B cell (primary cell): ENCODE measurements around the gene ZBTB8OS. TPM values are rescaled to one million over a fixed set of nuclear protein-coding genes. Genes with fewer than 3 reads are reported as not detected.
A peak's percentile ranks its signal among the peaks of the same experiment; 100 is the strongest.

Experiments
- ATAC-seq: fragments of 200-7000 bp; cut with Tn5 transposase; one replicate; pipeline ENCODE4 v1.10.0; 2021; ENCODE audit warnings: low read depth, mild to moderate bottlenecking, moderate number of reproducible peaks, moderate library complexity
- CTCF ChIA-PET: fragments of 350-600 bp; sonication (Branson Sonifier 250); formaldehyde crosslinking; loops from one replicate; lab custom pipeline; 2021; ENCODE audit warnings: antibody characterized with exemption, inconsistent platforms; lab: Charles Lee
- POLR2A ChIA-PET: fragments of 350-600 bp; sonication (Branson Sonifier 250); formaldehyde crosslinking; loops from one replicate; lab custom pipeline; 2021; ENCODE audit warnings: antibody characterized with exemption; lab: Charles Lee
- DNase-seq: peaks from one replicate; pipeline ENCODE4 v3.0.0; 2013
- H2AFZ ChIP-seq: 2 replicates; pipeline ENCODE4 v1.6.1; 2012; ENCODE audit warnings: mild to moderate bottlenecking, low read depth, low read length; ENCODE audit not compliant: insufficient read depth, poor library complexity, severe bottlenecking
- H3K27ac ChIP-seq, 2 donors: 1 replicate in 1 of 2; 2 replicates in 1 of 2; pipeline ENCODE4 v1.5.1; 2012 to 2013; ENCODE audit warnings: low read length in 2 of 2, mild to moderate bottlenecking in 2 of 2, moderate library complexity in 1 of 2
- H3K27me3 ChIP-seq, 4 experiments: fragments of 200-600 bp in 1 of 4; sonication (generic) in 1 of 4; replicated peaks in 1 of 4; 1 replicate in 2 of 4; 2 replicates in 2 of 4; pipeline versions ENCODE4 v1.6.1 to v1.7.0; 2013 to 2016; ENCODE audit warnings: low read length in 3 of 4, mild to moderate bottlenecking in 2 of 4, mixed read lengths in 1 of 4, moderate library complexity in 1 of 4; ENCODE audit not compliant: insufficient read depth in 4 of 4, control insufficient read depth in 3 of 4; ENCODE audit errors: control extremely low read depth in 1 of 4
- H3K36me3 ChIP-seq, 2 experiments: replicated peaks in 1 of 2; 1 replicate in 1 of 2; 2 replicates in 1 of 2; pipeline versions ENCODE4 v1.6.1 to v1.7.1; 2013; ENCODE audit warnings: low read length in 1 of 2; ENCODE audit not compliant: insufficient read depth in 2 of 2, control insufficient read depth in 1 of 2; ENCODE audit errors: control extremely low read depth in 1 of 2, extremely low read depth in 1 of 2
- H3K4me1 ChIP-seq, 2 donors: fragments of 200-600 bp in 1 of 2; sonication (generic) in 1 of 2; 1 replicate in 1 of 2; 2 replicates in 1 of 2; pipeline versions ENCODE4 v1.5.1 to v1.6.1; 2013 to 2017; ENCODE audit warnings: low read length in 2 of 2; ENCODE audit not compliant: control insufficient read depth in 2 of 2, insufficient read depth in 2 of 2
- H3K4me2 ChIP-seq: replicated peaks from 2 replicates; pipeline ENCODE3; 2012; ENCODE audit warnings: mild to moderate bottlenecking, low read depth, low read length; ENCODE audit not compliant: poor library complexity, severe bottlenecking
- H3K4me3 ChIP-seq, 5 experiments: fragments of 200-600 bp in 1 of 5; sonication (generic) in 1 of 5; 1 replicate in 3 of 5; 2 replicates in 2 of 5; pipeline versions ENCODE4 v1.5.1 to v1.7.0; 2011 to 2016; ENCODE audit warnings: low read length in 4 of 5, mild to moderate bottlenecking in 4 of 5, low read depth in 2 of 5, control low read depth in 1 of 5, moderate library complexity in 1 of 5; ENCODE audit not compliant: insufficient read depth in 1 of 5; ENCODE audit errors: control extremely low read depth in 1 of 5, extremely low read depth in 1 of 5
- H3K79me2 ChIP-seq: fragments of 200-600 bp; sonication (generic); one replicate; pipeline ENCODE4 v1.6.0; 2016; ENCODE audit warnings: low read length; ENCODE audit not compliant: control insufficient read depth, insufficient read depth
- H3K9ac ChIP-seq: fragments of 200-600 bp; sonication (generic); 2 replicates; pipeline ENCODE4 v1.6.1; 2017; ENCODE audit warnings: mild to moderate bottlenecking, low read length, moderate library complexity
- H3K9me3 ChIP-seq, 3 donors: one replicate each; pipeline versions ENCODE4 v1.6.1 to v1.7.1; 2013; ENCODE audit warnings: low read length in 2 of 3; ENCODE audit not compliant: control insufficient read depth in 2 of 3, insufficient read depth in 1 of 3; ENCODE audit errors: control extremely low read depth in 1 of 3
- H4K20me1 ChIP-seq: 2 replicates; pipeline ENCODE4 v1.6.0; 2012; ENCODE audit warnings: mild to moderate bottlenecking, low read length; ENCODE audit not compliant: insufficient read depth, control insufficient read depth, poor library complexity, severe bottlenecking
- H3K27ac Mint-ChIP-seq: one replicate; pipeline ENCODE4 v1.8.0; 2021; ENCODE audit warnings: mixed read lengths
- H3K27me3 Mint-ChIP-seq: one replicate; pipeline ENCODE4 v1.8.0; 2021; ENCODE audit warnings: mixed read lengths
- H3K4me1 Mint-ChIP-seq: one replicate; pipeline ENCODE4 v1.8.0; 2021; ENCODE audit warnings: mixed read lengths
- H3K4me3 Mint-ChIP-seq: one replicate; pipeline ENCODE4 v1.8.0; 2021; ENCODE audit warnings: mixed read lengths
- H3K9me3 Mint-ChIP-seq: one replicate; pipeline ENCODE4 v1.8.0; 2022; ENCODE audit warnings: mixed read lengths; ENCODE audit not compliant: insufficient read depth
- EZH2 ChIP-seq: IDR thresholded peaks from 2 replicates; pipeline ENCODE4 v1.6.1; 2012; ENCODE audit warnings: borderline replicate concordance, low read depth, mild to moderate bottlenecking, moderate library complexity, low read length; ENCODE audit not compliant: insufficient read depth, poor library complexity, severe bottlenecking
- WGBS: methylation state at CpG from one replicate; pipeline ENCODE4 v1.1.5; 2013; ENCODE audit warnings: missing lambda C conversion rate; ENCODE audit not compliant: insufficient coverage; 5-methylcytosine and 5-hydroxymethylcytosine counted together
- intact Hi-C: fragments of 100-400 bp; cut with micrococcal nuclease; formaldehyde crosslinking; loops from one replicate; pipeline ENCODE4 v1.10.0; 2022
- polyA plus RNA-seq: library from polyadenylated mRNA; depleted of rRNA; stranded (reverse); fragments of >200 nt; gene quantifications from 2 replicates; pipeline ENCODE4 v1.2.3, GENCODE V29; 2012
- total RNA-seq, 2 donors: library from RNA; stranded (reverse); fragments of 120-200 nt in 1 of 2; gene quantifications; 1 replicate in 1 of 2; 2 replicates in 1 of 2; pipeline versions ENCODE4 v1.2.3 to v1.2.4, GENCODE V29; 2013 to 2022
- TF ChIP-seq, protein P1 (sequence below): fragments of 200-600 bp; IDR thresholded peaks from one replicate; pipeline ENCODE4 v1.8.0; 2022; ENCODE audit warnings: antibody characterized with exemption, mild to moderate bottlenecking

Gene ZBTB8OS
- total and polyA plus RNA-seq, 2 donors (not counting 1 experiment from before 2014, with no cell fraction given): 35.1 to 50.9 TPM

- Histone ChIP-seq H3K9ac (peak within 1 kb of the TSS; percentile 88), H3K27ac (peak within 1 kb of the TSS; percentile 97 to 100), H3K4me2 (peak within 1 kb of the TSS; percentile 98), H4K20me1 (peaks cover 20% of the 10 kb centered on the region), H3K4me1 (peaks cover 21 to 31% of the 10 kb centered on the region in 2 donors), H3K9me3 (no peaks in the 10 kb centered on the region), H2AFZ (peak within 1 kb of the TSS; percentile 79), H3K79me2 (peaks cover 75% of the 10 kb centered on the region), H3K27me3 (no peaks in the 10 kb centered on the region), H3K36me3 (peaks cover 0 to 27% of the 10 kb centered on the region in 2 experiments), H3K4me3 (peak within 1 kb of the TSS; percentile 77 to 96 (median 81))
- no peak for TF ChIP-seq EZH2
- TF ChIP-seq, protein P1, sequence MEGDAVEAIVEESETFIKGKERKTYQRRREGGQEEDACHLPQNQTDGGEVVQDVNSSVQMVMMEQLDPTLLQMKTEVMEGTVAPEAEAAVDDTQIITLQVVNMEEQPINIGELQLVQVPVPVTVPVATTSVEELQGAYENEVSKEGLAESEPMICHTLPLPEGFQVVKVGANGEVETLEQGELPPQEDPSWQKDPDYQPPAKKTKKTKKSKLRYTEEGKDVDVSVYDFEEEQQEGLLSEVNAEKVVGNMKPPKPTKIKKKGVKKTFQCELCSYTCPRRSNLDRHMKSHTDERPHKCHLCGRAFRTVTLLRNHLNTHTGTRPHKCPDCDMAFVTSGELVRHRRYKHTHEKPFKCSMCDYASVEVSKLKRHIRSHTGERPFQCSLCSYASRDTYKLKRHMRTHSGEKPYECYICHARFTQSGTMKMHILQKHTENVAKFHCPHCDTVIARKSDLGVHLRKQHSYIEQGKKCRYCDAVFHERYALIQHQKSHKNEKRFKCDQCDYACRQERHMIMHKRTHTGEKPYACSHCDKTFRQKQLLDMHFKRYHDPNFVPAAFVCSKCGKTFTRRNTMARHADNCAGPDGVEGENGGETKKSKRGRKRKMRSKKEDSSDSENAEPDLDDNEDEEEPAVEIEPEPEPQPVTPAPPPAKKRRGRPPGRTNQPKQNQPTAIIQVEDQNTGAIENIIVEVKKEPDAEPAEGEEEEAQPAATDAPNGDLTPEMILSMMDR: no peak
- no peaks in the 10 kb centered on the region for H3K9me3 Mint-ChIP-seq
- POLR2A ChIA-PET: interaction anchor here (0.7 to 1.3 kb wide), 9 partner anchors 10 to 637 kb away, joined by 3 to 7 read pairs (median 4); partner anchors contain the start of genes KHDRBS1, S100PBP, TMEM39B and YARS1
- DNase-seq (peak; percentile 99), ATAC-seq (peak; percentile 83)
- intact Hi-C loops: loop anchor here (1.0 to 5.0 kb wide), 6 partner anchors 129 to 639 kb away; partner anchors contain the start of genes BSDC1, KHDRBS1, RNF19B and TMEM39B
- WGBS: under 1% methylated on average over 67 of the region's 67 CpGs
- H3K4me3 Mint-ChIP-seq: peak within 1 kb of the TSS; percentile 98
- peaks cover 55% of the 10 kb centered on the region for H3K4me1 Mint-ChIP-seq
- H3K27me3 Mint-ChIP-seq: no peaks in the 10 kb centered on the region
- peak within 1 kb of the TSS; percentile 100 for H3K27ac Mint-ChIP-seq
- CTCF ChIA-PET: interaction anchor here (1.0 to 1.5 kb wide), 5 partner anchors 9 to 476 kb away, joined by 3 to 5 read pairs (median 3); no protein-coding TSS in a partner anchor
These were observed 556 bp upstream of the ZBTB8OS start, which contains the start of gene RBBP4 for GRCh38 chr1:32650752-32651460. Gene RBBP4 (plus strand): TSS chr1:32651208. CDS start chr1:32651307, 99 bp downstream.
